HepG2 (cell line): ENCODE results near the gene HBG1. TPM values are rescaled to one million over a fixed set of nuclear protein-coding genes. Genes with fewer than 3 reads are reported as not detected.

ENCODE experiments used
- ATAC-seq: fragments of 200-7000 bp; cut with Tn5 transposase; 3 replicates; pipeline ENCODE4 v1.9.1; 2020; ENCODE audit warnings: mild to moderate bottlenecking, moderate library complexity
- BruUV-seq: library from RNA; stranded (reverse); fragments of 400-500 nt; replicated peaks from 2 replicates; lab custom pipeline; 2021; lab: Mats Ljungman, UMichigan
- CTCF ChIA-PET: fragments of 300-600 bp; formaldehyde crosslinking; extraction: SDS; loops from one replicate; lab custom pipeline; 2021; ENCODE audit warnings: low total read pairs, inconsistent platforms, low intra/inter-chr PET ratio; lab: Yijun Ruan, JAX
- POLR2A ChIA-PET: fragments of 350-600 bp; sonication (Branson Sonifier 250); formaldehyde crosslinking; loops from one replicate; lab custom pipeline; 2020; ENCODE audit warnings: antibody characterized with exemption, inconsistent platforms; lab: Yijun Ruan, JAX
- DNase-seq: peaks from one replicate; pipeline ENCODE4 v3.0.0-alpha.2; 2015; ENCODE audit warnings: low spot score
- FAIRE-seq: peaks from 3 replicates; lab custom pipeline; 2011; peaks lifted over from hg19 to GRCh38; lab: Jason Lieb, UNC
- H2AFZ ChIP-seq: one replicate; pipeline ENCODE4 v1.6.1; 2011; ENCODE audit warnings: low read length, inconsistent platforms
- H3K27ac ChIP-seq: fragments of 300-600 bp; 3 replicates; pipeline ENCODE4 v1.8.0; 2011; ENCODE audit warnings: mixed run types, mild to moderate bottlenecking, mixed read lengths, low read length, inconsistent platforms; ENCODE audit not compliant: insufficient read depth; ENCODE audit errors: extremely low read length
- H3K27me3 ChIP-seq, 2 experiments: fragments of 200-600 bp in 1 of 2; 2 replicates in 1 of 2; 3 replicates in 1 of 2; pipeline versions ENCODE4 v1.6.0 to v1.8.0; 2011; ENCODE audit warnings: low read length in 2 of 2, mild to moderate bottlenecking in 2 of 2, moderate library complexity in 2 of 2, inconsistent platforms in 1 of 2; ENCODE audit not compliant: insufficient read depth in 2 of 2, control insufficient read depth in 1 of 2
- H3K36me3 ChIP-seq, 2 experiments: fragments of 200-600 bp in 1 of 2; replicated peaks in 1 of 2; 2 replicates in 1 of 2; 3 replicates in 1 of 2; pipeline versions ENCODE4 v1.5.1 to v1.8.0; 2011; ENCODE audit warnings: low read length in 2 of 2, inconsistent platforms in 1 of 2; ENCODE audit not compliant: insufficient read depth in 2 of 2, control insufficient read depth in 1 of 2
- H3K4me1 ChIP-seq: 2 replicates; pipeline ENCODE4 v1.5.1; 2012; ENCODE audit warnings: low read length, inconsistent platforms; ENCODE audit not compliant: insufficient read depth
- H3K4me2 ChIP-seq: 2 replicates; pipeline ENCODE4 v1.6.0; 2011; ENCODE audit warnings: low read depth, low read length, inconsistent platforms
- H3K4me3 ChIP-seq, 3 experiments: fragments of 200-600 bp in 1 of 3; sonication (generic), shearing (Covaris generic) in 1 of 3; replicated peaks in 1 of 3; 2 replicates each; pipeline ENCODE4 v1.5.1; 2011 to 2016; ENCODE audit warnings: low read length in 3 of 3, inconsistent platforms in 2 of 3, low read depth in 2 of 3, mild to moderate bottlenecking in 2 of 3, control low read depth in 1 of 3, mixed read lengths in 1 of 3; ENCODE audit not compliant: insufficient read depth in 1 of 3
- H3K79me2 ChIP-seq: one replicate; pipeline ENCODE4 v1.6.1; 2011; ENCODE audit warnings: low read length, inconsistent platforms; ENCODE audit not compliant: insufficient read depth
- H3K9ac ChIP-seq: 2 replicates; pipeline ENCODE4 v1.6.0; 2011; ENCODE audit warnings: mild to moderate bottlenecking, low read depth, low read length, inconsistent platforms; ENCODE audit not compliant: insufficient read depth
- H3K9me3 ChIP-seq: 2 replicates; pipeline ENCODE4 v1.5.1; 2012; ENCODE audit warnings: mild to moderate bottlenecking, low read length
- H4K20me1 ChIP-seq: 2 replicates; pipeline ENCODE4 v1.6.0; 2011; ENCODE audit warnings: inconsistent platforms, mild to moderate bottlenecking, low read length, moderate library complexity; ENCODE audit not compliant: insufficient read depth
- ARNT ChIP-seq: fragments of 450-650 bp; IDR thresholded peaks from 2 replicates; pipeline ENCODE4 v1.6.1; 2017
- BRD4 ChIP-seq: sonication (generic); formaldehyde crosslinking; IDR thresholded peaks from 2 replicates; pipeline ENCODE4 v1.4.0; 2020; ENCODE audit warnings: missing genetic modification reagents
- FOSL2 ChIP-seq: sonication (generic); formaldehyde crosslinking; IDR thresholded peaks from 2 replicates; pipeline ENCODE4 v1.4.0; 2020; ENCODE audit warnings: missing genetic modification reagents
- FOXK1 ChIP-seq: sonication (generic); formaldehyde crosslinking; IDR thresholded peaks from 2 replicates; pipeline ENCODE4 v1.4.0; 2020; ENCODE audit warnings: low read depth, missing genetic modification reagents, borderline replicate concordance
- FUBP1 ChIP-seq: sonication (generic); formaldehyde crosslinking; IDR thresholded peaks from 2 replicates; pipeline ENCODE4 v1.5.1; 2020; ENCODE audit warnings: missing genetic modification reagents, mild to moderate bottlenecking, borderline replicate concordance
- JUND ChIP-seq: sonication (generic); formaldehyde crosslinking; IDR thresholded peaks from 2 replicates; pipeline ENCODE4 v1.8.0; 2022; ENCODE audit warnings: mild to moderate bottlenecking, missing genetic modification reagents
- NPAS2 ChIP-seq: sonication (generic); formaldehyde crosslinking; IDR thresholded peaks from 2 replicates; pipeline ENCODE4 v1.8.0; 2022; ENCODE audit warnings: mild to moderate bottlenecking, missing genetic modification reagents, borderline replicate concordance
- PLRG1 ChIP-seq: fragments of 450-650 bp; conservative IDR thresholded peaks from 2 replicates; pipeline ENCODE4 v1.6.1; 2016
- SATB2 ChIP-seq: sonication (generic); formaldehyde crosslinking; IDR thresholded peaks from 2 replicates; pipeline ENCODE4 v1.5.0; 2020; ENCODE audit warnings: missing genetic modification reagents
- SMAD9 ChIP-seq: sonication (generic); formaldehyde crosslinking; IDR thresholded peaks from 2 replicates; pipeline ENCODE4 v1.5.1; 2020; ENCODE audit warnings: mild to moderate bottlenecking, missing genetic modification reagents
- ZBTB26 ChIP-seq: IDR thresholded peaks from 2 replicates; pipeline ENCODE4 v1.6.1; 2016; ENCODE audit warnings: missing compliant biosample characterization, missing genetic modification reagents, borderline replicate concordance
- ZBTB4 ChIP-seq: sonication (generic); formaldehyde crosslinking; IDR thresholded peaks from 2 replicates; pipeline ENCODE4 v1.4.0; 2020; ENCODE audit warnings: missing genetic modification reagents, mild to moderate bottlenecking, borderline replicate concordance
- ZNF780A ChIP-seq: sonication (generic); formaldehyde crosslinking; IDR thresholded peaks from 2 replicates; pipeline ENCODE4 v1.8.0; 2022; ENCODE audit warnings: mild to moderate bottlenecking, missing genetic modification reagents, moderate library complexity
- WGBS: methylation state at CpG from one replicate; pipeline ENCODE4 v1.1.6; 2017; ENCODE audit warnings: low lambda C conversion rate; 5-methylcytosine and 5-hydroxymethylcytosine counted together
- in situ Hi-C: cut with HindIII; loops from 2 replicates; pipeline ENCODE4 v1.10.0; 2017; ENCODE audit warnings: low pct_unique_long_range_greater_than_20kb; ENCODE audit not compliant: extremely low pct_ligation_motif_present
- intact Hi-C: fragments of 100-400 bp; cut with micrococcal nuclease; formaldehyde crosslinking; loops from one replicate; pipeline ENCODE4 v1.10.0; 2022; ENCODE audit not compliant: unreplicated experiment
- polyA plus RNA-seq, 8 experiments: library from polyadenylated mRNA; depleted of rRNA in 3 of 8; stranded (reverse) in 7 of 8; unstranded in 1 of 8; fragments of >200 nt; fragmentation: Illumina TruSeq in 4 of 8; extraction: Trizol in 4 of 8; gene quantifications; 2 replicates each; pipeline versions ENCODE4 v1.2.1 to v1.2.3, GENCODE V29; 2011 to 2016; ENCODE audit warnings: low read depth in 4 of 8, missing spikeins in 1 of 8, mixed read lengths in 1 of 8; ENCODE audit not compliant: insufficient read depth in 1 of 8
- total RNA-seq, 5 experiments: library from RNA; depleted of rRNA; stranded (reverse); fragments of >200 nt; fragmentation: Illumina TruSeq; extraction: Trizol; gene quantifications; 2 replicates each; pipeline ENCODE4 v1.2.3, GENCODE V29; 2016; ENCODE audit warnings: low read depth in 1 of 5
- TF ChIP-seq, protein P1 (sequence below): IDR thresholded peaks from 2 replicates; pipeline ENCODE4 v1.6.1; 2016; ENCODE audit warnings: low read depth, control low read depth

Gene HBG1
- total and polyA plus RNA-seq, 2 of the 13 experiments (the other 11 are each of a cell fraction or from before 2014, with no cell fraction given) = not detected

DNA sequence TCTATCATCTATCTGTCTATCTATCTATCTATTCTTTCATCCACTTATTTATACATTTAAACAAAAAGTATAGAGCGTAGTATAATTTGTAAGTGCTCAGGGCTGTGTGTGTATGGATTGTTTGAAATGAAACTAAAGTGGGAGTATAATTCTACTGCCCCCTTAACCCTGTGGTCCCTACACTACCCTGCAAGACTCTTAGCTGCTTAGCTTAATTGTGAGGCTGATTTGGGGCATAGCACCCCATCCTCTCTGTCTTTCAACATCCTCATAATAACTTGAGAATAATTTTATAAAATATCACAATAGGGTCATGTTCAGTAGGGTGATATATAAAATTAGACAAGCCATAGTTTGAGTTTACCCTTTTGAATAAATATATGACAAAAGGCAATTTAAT is 40.4 kb upstream of the HBG1 start:
- no TSS peak for BruUV-seq
- POLR2A ChIA-PET = no interaction called here
- TF ChIP-seq ZNF780A (CRISPR knock-in tag) (no peak), ZBTB4 (CRISPR knock-in tag) (no peak), JUND (no peak), FUBP1 (CRISPR knock-in tag) (no peak), SATB2 (CRISPR knock-in tag) (no peak), ARNT (no peak), FOSL2 (CRISPR knock-in tag) (no peak), NPAS2 (CRISPR knock-in tag) (no peak), FOXK1 (CRISPR knock-in tag) (no peak), ZBTB26 (no peak), SMAD9 (no peak), PLRG1 (no peak), BRD4 (CRISPR knock-in tag) (no peak)
- TF ChIP-seq, protein P1, sequence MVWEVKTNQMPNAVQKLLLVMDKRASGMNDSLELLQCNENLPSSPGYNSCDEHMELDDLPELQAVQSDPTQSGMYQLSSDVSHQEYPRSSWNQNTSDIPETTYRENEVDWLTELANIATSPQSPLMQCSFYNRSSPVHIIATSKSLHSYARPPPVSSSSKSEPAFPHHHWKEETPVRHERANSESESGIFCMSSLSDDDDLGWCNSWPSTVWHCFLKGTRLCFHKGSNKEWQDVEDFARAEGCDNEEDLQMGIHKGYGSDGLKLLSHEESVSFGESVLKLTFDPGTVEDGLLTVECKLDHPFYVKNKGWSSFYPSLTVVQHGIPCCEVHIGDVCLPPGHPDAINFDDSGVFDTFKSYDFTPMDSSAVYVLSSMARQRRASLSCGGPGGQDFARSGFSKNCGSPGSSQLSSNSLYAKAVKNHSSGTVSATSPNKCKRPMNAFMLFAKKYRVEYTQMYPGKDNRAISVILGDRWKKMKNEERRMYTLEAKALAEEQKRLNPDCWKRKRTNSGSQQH (CRISPR knock-in tag) = no peak

More for the DNA sequence above, 40.4 kb upstream of the HBG1 start:
- Histone ChIP-seq H3K36me3 (no peaks in the 10 kb centered on the region), H3K4me2 (no peak overlapping the region), H3K9me3 (no peaks in the 10 kb centered on the region), H4K20me1 (no peaks in the 10 kb centered on the region), H3K9ac (no peak overlapping the region), H2AFZ (no peak overlapping the region), H3K4me3 (no peak overlapping the region), H3K27me3 (no peaks in the 10 kb centered on the region), H3K4me1 (no peaks in the 10 kb centered on the region), H3K27ac (no peak overlapping the region), H3K79me2 (no peaks in the 10 kb centered on the region)
- FAIRE-seq (no peak), DNase-seq (no peak), ATAC-seq (no peak)
- in situ Hi-C loops = no loop called here
- WGBS = 41% methylated on average over 1 of the region's 1 CpG
- CTCF ChIA-PET = interaction anchor here (1.9 kb wide), 1 partner anchor 165 kb away, joined by 6 read pairs; no protein-coding TSS in a partner anchor
- intact Hi-C loops = no loop called here
